Activated CD8-positive, alpha-beta memory T cell treated with anti-CD3 and anti-CD28 coated beads for 1 hour (primary cell): Measurements from ENCODE around the gene NANS.
"Not testable (repeated sequence)": the region's sequence is repeated elsewhere in the genome, so short reads cannot be mapped to it uniquely, and the experiment has no call there.

ENCODE experiments used
- DNase-seq, 2 donors: peaks; one replicate each; pipeline ENCODE4 v3.0.0-alpha.2; 2020; ENCODE audit warnings: low read depth in 1 of 2; ENCODE audit errors: extremely low read depth in 1 of 2

The NANS gene

DNA sequence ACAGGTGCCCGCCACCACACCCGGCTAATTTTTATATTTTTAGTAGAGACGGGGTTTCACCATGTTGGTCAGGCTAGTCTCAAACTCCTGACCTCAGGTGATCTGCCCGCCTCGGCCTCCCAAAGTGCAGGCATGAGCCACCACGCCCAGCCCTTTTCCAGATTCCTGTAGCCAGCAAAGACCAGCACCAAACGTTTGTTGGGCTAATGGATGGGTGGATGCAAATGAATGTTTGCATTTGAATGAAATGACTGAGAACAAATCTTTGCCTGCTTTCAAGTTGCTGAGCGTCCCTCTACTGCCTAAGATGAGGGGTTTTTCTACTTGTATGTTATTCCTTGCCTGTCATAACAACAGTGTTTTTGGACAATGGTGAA is 20.0 kb downstream of the NANS start:
- not testable (repeated sequence) for DNase-seq

DNA sequence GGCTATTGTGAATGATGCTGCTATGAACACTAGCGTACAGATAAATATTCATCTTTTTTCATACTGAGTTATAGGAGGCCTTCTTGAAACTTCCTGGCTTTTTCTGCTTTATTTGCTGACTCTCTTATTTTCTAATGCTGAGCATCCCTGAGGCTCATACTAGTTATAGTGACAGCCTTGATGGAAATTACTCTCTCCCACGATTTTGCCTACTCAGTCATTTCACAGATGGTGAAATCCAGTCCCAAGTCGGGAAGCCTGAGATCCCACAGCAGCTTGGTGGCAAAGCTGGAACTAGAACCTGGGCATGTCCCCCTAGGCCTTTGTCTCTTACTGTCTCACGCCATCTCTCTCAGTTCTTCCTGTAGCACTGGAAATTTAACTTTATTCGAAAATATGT is 22.4 kb downstream of the NANS start:
- no peak for DNase-seq

DNA sequence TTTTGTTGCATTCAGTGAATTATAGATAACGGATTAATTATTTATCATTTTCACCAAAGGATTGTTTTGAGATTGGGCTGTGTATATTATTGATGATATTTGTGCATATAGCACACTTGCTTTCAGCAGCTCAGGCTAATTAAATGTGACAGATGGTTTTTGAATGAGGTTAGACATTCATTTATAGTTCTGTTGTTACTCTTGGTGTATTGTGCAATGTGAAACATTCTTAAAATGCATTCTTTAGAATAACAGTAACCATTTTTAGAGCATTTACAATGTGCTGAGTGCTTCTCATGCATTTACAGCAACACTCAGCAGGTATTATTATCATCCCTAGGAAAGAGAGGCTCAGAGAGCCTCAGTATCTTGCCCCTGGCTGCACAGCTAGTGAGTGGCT is 23.8 kb downstream of the NANS start:
- no peak for DNase-seq

DNA sequence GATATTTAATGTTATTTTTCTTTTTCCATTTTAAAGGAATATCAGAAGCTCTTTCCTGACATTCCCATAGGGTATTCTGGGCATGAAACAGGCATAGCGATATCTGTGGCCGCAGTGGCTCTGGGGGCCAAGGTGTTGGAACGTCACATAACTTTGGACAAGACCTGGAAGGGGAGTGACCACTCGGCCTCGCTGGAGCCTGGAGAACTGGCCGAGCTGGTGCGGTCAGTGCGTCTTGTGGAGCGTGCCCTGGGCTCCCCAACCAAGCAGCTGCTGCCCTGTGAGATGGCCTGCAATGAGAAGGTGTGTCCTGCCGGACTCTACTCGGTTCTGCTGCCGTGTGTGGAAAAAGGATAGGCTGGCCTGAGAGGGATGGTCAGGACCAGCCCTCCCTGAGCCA is 24.2 kb downstream of the NANS start:
- no peak for DNase-seq

DNA sequence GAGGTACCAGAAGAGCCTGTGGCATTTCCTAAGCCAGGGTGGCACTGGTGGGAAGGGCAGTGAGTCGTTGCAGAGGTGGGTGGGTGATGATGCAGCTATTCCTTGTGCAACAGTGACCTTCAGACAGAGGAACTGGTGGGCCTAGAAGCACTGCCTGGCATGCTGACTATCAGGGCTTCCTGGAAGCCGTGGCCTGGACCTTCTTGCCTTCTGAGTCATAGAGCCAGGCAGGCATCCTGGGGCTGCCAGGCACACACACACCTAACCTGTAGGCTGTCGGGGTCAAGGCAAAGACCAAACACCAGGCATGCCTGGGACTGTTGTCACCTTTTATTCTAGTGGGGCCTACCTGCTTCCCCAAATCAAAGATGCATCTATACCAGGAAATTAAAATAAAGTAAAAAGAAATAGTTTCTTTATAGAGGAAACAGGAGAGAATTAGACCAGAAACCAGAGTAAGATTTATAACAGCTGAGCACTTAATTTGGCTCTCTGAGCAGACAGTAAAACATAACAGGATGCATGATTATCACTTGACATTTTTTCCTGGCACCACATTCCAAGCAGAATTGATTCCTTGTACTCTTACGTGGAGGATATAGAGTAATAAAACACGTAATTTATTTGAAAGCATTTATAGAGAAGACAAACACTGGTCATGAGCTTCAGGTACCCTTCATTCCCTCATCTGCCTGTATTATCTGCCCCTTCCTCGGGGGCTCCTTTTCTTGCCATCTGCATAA is 25.1 kb downstream of the NANS start:
- no peak for DNase-seq

DNA sequence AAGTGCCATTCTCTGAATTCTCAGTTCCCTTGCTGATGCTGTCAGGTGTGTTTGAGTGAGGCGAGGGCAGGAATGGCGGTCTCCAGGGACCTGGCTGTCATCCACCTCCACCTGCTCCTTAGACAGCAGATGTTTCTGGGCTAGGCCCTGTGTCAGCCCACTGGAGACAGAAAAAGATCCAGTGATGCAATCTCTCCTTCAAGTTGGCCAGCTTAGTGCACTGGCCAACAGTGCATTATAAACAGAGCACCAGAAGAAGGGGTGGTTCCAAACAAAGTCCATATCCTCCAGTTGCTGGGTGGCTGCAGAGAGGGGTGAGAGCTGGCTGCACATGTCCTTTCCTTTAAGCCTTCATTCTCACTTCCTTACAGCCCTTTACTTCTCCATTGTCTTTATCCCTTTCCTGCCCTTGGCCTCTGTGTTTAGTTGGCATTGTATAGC is 26.5 kb downstream of the NANS start:
- no peak for DNase-seq

DNA sequence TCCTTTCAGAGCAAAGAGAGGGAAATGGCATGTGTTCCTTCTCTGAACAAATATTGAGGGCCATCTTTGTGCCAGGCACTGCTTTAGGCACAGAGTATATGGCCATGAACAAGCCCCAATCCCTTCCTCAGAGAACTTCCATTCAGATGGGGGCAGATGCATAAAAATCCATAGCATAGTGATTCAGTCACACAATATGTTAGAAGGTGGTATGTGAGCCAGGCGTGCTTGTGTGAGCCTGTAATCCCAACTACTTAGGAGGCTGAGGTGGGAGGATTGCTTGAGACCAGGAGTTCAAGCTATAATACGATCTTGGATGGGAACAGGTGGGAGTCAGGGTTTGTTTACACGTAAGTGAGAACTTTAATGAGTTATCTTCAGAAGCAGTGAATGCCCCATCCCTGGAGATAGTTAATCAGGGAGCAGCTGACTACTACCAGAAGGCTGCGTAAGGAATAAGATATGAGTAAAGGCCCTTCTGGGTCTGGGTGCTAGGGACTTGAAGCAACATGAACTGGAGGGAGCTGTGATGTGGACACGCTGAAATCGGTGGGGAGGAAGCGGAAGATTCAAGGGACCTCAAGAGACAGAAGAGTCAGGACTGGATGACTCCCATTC is 27.1 kb downstream of the NANS start:
- DNase-seq, result no peak

DNA sequence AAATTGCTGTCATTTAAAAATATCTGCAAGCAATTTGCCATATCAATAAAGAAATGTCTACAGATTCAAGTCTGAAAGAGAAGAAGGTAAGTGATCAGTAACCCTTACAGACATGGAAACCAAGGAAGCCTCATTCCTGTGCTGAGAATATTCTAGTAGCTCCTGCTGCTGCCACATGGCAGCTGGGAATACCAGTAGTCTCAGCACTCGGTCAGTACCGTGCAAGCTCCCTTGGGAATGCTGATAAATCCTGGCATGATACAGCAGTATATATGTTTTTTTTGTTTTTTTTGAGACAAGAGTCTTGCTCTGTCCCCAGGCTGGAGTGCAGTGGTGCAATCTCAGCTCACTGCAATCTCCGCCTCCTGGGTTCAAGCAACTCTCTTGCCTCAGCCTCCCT is 27.9 kb downstream of the NANS start:
- no peak for DNase-seq

DNA sequence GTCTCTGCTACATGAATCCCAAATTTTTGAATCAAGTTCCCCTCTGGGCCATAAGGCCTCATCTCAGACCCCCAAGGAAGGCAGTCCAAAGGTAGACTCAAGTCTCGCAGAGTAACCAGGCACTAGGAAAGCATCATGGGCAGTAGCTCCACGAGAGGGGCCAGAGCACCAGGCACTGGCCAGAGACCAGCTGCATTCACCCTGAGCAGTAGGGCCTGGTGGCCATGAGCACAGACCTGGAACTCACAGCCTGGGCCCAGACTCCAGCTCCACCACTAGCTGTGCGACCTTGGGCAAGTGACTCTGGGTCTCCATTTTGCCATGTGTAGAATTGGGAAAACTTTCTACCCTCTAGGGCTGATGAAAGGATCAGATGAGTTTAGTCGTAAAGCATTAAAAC is 28.5 kb downstream of the NANS start:
- no peak for DNase-seq

DNA sequence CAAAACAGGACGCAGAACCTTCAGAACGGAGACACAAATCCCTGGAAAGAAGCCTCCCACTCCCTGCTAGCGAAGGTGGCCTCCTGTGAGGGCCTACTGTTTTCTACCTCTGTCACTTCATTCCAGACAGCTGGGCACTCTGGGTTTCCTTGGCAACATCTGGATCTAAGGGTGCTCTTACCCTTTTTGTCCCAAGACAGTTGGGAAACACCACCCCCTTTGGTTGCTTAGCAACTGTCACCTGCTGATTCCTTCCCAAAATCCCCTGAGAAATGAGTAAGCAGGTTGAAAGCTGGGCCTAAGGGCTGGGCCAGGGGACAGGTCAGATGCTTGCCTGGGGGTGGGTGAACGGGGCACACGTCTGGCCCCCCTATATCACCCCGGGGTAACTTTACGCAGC is 29.4 kb downstream of the NANS start:
- DNase-seq, result no peak

DNA sequence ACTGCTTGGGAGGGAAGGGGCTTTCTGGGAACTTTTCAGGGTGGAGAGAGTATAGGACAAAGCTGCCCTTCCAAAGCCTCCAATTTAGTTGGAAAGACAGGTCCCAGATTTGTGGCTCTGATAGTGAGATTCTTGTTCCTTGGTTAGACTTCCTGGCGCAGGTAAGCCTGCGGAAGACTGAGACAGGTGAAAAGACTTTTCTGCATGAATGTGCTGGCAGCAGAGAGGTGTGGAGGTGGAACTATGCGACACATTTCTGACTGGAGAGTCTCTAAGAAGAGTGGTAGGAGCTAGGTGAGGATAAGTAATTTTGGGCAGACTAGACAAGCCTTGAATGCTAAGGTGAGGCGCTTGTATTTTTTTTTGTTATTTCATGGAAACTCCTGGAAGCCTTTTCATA is 29.9 kb downstream of the NANS start:
- DNase-seq, result no peak

DNA sequence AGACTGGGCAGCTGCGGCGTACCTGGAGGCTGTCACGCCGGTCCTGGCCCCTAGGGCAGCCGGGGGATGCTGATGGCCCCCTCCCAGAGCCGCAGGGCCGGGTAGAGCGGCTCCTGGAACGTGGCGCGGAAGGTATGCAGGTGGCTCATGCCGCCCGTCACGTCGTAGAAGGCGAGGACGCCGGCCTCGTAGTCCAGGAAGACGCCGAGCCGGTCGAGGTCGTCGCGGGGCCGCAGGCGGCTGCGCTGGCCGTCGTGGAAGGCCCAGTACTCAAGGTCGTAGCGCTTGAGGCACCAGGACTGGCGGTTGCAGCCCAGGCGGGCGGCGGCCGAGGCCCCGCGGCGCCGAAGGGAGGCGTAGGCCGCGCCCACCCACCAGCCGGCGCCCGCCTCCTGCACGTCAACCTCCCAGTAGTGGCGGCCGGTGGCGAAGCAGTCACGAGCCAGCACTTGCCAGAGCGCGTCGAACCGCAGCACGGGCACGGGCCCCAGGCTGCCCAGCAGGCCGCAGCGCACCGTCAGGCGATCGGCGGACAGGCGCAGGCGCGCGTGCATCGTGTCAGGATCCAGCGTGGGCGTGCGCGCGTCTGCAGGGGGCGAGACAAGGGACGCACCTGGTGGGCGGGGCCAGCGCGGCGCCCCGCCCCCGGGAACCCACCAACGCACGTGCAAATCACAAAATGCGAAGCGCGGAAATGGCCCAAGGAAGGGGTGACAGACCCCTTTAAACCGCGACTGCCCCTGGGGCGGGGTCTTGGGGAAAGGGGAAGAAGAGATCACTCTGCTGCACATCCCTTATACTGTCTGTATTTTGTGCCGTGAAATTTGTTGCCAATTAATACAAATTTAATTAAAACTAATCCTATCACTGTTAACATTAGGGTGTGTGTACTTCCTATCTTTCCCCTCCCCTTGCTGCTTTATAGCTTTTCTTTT is 31.2 kb downstream of the NANS start:
- DNase-seq, result peak in 1 of 2 donors; percentile 15

DNA sequence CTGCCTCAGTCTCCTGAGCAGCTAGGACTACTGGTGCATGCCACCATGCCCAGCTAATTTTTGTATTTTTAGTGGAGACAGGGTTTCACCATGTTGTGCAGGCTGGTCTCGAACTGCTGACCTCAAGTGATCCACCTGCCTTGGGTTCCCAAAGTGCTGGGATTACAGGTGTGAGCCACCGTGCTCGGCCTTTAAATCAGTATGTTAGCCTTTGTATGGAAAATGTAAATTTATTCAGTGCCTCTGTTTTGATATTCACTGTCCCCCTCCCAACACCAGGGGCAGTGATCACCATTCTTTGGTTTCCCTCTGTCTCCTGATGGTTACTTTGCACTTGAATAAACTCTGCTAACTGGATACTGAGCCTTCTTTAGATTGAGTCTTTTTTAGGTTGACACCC is 34.1 kb downstream of the NANS start:
- DNase-seq, result not testable (repeated sequence)

DNA sequence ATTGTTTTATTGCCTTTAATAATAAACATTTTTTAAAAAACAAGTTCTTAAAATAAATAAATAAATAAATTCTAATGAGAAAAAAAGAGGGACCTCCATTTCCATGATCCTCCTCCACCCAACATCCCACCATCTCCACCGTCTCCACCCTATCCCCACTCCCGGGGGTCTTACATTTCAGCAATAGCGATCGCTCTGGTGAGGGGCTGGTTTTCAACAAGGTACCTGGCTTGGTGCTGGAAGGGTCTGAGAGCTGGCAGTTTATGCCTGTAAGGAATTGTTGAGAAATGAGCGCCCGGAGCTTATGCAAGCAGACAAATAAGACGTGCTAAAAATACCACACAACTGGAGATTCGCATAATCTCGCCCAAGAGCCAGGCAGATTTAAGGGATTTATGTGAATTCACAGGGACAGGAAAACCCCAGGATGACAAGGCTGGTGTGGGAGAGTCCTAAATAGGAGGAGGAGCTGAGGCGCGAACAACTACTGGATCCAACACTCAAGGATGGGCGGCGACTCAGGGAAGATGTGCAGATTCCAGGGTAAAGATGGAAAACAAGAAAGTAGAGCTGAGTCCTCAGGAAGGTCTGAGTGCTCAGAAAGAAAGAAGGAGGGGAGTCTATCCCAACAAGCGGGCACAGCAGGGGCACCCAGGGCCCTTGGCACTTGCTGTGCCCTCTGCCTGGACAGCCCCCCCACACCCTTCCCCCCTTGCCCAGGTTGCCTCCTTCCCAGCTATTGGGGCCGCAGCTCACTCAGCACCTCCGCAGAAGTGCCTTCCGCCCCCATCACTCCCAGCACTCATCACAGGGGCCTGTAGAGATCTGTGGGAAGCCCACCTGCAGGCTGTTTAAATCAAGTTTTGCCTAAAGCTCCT is 35.4 kb downstream of the NANS start:
- no peak for DNase-seq

DNA sequence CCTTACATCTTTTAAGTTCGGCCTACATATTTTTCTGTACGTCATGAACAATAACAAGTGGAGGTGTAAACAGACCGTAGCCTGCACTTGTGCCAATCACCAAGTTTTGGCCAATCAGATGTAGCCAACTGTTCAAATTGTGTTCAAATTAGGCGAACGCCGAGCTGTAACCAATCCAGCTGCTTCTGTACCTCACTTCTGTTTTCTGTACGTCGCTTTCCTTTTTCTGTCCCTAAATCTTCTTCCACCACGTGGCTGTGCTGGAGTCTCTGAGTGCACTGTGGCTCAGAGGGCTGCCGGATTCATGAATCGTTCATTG is 36.0 kb downstream of the NANS start:
- no peak for DNase-seq

DNA sequence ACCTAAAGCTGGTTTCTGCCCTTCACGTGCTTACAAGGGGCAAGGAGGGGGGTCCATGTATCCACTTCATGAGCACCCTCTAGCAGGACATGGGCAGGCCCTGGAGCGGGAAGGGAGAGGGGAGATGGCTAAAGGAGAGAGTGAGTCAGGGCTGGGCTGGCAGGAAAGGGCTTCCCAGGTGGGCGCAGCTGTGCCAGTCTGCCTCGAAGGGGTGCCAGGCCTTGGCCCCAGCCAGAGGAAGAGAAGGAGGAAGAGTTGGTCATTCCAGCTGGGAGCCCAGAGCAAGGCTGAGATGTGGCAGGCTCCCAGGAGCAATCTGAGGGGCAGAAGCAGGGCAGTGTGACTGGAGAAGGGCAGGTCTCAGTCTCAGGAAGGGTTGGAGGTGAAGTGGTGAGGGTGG is 37.8 kb downstream of the NANS start:
- no peak for DNase-seq

DNA sequence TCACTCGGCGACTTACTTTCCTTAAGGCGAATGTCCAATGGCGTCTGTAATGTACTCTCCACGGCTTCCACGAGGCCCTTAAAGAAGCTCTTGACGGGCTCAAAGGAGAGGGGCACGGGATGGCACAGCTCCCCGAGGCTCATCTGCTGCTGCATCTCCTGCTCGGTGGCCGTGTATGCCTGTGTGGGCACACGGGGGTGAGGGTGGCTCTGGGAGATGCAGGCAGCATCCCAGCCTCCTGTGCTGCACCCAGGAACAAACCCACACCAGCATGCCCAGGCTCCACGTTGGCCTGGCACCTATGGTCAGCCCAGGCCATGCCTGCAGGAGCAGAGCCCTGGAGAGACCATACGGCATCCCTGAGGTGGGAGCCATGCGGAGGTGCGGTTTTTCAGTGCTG is 38.3 kb downstream of the NANS start:
- DNase-seq, result no peak

DNA sequence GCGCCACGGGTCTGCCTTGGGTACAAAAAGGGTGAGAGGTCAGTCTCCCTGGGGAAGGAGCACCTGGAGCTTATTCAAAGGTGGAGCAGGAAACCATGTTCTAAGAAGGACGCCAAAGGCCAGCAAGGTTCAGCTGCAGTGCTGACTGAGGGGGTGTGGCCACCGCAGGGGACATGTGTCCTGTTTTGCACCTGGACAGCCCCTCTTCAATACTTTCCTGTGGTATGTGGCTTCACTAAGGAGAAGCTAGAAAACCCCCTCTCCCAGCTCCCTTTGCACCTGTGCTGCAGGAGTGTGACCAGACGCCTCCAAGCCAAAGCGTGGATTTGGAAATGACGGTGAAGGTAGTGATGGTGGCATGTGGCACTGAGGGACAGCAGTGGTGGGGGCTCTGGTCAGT is 38.9 kb downstream of the NANS start:
- DNase-seq, result no peak

DNA sequence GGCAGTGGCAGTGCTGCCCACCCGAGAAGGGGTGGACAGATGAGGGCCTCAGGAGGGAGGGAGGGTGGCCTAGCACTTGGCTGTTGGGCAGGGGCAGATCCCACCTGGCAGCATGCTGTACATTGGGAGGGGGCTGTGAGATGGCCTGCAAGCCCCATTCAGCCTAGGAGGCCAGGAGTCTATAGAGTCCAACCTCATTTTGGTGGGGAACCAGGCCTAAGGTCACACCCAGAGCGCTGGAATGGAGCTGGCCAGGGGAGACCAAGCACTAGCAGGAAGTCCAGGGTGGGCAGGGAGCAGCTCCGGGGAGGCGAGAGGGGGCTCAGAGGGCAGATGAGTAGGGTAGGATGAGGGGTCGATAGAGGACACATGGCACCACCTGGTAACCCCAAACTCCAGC is 39.6 kb downstream of the NANS start:
- DNase-seq, result no peak

DNA sequence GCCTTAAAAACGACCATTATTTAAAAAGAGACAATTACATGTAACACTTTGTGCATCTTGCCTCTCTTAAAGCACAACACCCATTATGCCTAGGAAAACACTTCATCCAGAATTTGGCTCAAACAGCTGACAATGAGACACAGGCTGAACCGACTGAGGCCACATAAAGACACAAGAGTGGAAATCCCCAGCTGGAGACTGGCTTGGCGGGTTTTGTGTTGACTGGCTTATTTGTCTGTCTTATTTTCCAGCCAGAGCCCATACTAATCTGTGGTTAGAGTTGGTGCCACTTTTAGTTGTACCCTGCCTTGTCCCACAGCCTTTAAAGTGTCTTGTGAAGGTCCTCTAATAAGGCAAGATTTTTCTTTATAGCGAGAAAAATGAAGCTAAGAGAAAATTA is 41.3 kb downstream of the NANS start:
- DNase-seq, result no peak

DNA sequence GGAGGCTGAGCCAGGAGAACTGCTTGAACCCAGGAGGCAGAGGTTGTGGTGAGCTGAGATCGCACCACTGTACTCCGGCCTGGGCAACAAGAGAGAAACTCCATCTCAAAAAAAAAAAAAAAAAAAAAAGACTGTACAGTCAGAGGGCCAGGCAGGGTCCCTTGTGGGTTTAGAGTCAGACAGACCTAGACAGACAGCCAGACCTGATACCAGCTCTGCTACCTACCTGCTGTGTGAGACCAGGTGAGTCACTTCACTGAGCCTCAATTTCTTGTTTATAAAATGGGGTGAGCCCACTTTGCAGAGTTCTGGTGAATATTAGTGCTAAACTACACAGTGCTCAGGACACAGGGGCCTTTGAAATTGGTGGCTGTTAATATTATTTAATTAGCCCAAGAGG is 42.8 kb downstream of the NANS start:
- DNase-seq, result no peak
